Measurements from ENCODE around the gene RASGRF1. TPM values are rescaled to one million over a fixed set of nuclear protein-coding genes. Genes with fewer than 3 reads are reported as not detected.

The RASGRF1 gene
- total RNA-seq, 6 experiments from 2014 or later, result 0.09 to 0.31 (median 0.18) TPM

GRCh38 chr15:78988361-78988911, 102.1 kb downstream of the RASGRF1 start:
- H3K4me3 Mint-ChIP-seq, result no peak overlapping the region
- no peak for TF ChIP-seq CTCF (IDR thresholded peaks at IDR 0.05)
- H3K4me1 Mint-ChIP-seq (ENCODE audit: low read depth), result peaks cover 46% of the 10 kb centered on the region
- DNase-seq, result peak; percentile 96
- H3K9me3 Mint-ChIP-seq, result no peaks in the 10 kb centered on the region
- peaks cover 5% of the 10 kb centered on the region; the same call in 1 of the 2 replicates for H3K27me3 Mint-ChIP-seq (ENCODE audit: insufficient read depth)
- H3K36me3 Mint-ChIP-seq (ENCODE audit: low read depth), result no peaks in the 10 kb centered on the region
- peak overlapping the region; percentile 95 for H3K27ac Mint-ChIP-seq

GRCh38 chr15:78987556-78988360, 102.8 kb downstream of the RASGRF1 start:
- H3K27ac Mint-ChIP-seq, result peak overlapping the region; percentile 95
- TF ChIP-seq CTCF (IDR thresholded peaks at IDR 0.05), result no peak
- no peak overlapping the region for H3K4me3 Mint-ChIP-seq
- no peaks in the 10 kb centered on the region for H3K9me3 Mint-ChIP-seq
- H3K4me1 Mint-ChIP-seq (ENCODE audit: low read depth), result peaks cover 47% of the 10 kb centered on the region
- peaks cover 5% of the 10 kb centered on the region; the same call in 1 of the 2 replicates for H3K27me3 Mint-ChIP-seq (ENCODE audit: insufficient read depth)
- H3K36me3 Mint-ChIP-seq (ENCODE audit: low read depth), result no peaks in the 10 kb centered on the region
- no peak for DNase-seq

- Mint-ChIP-seq H3K9me3 (no peaks in the 10 kb centered on the region), H3K27me3 (ENCODE audit: insufficient read depth) (peaks cover 6% of the 10 kb centered on the region; the same call in 1 of the 2 replicates), H3K36me3 (ENCODE audit: low read depth) (no peaks in the 10 kb centered on the region), H3K27ac (no peak overlapping the region), H3K4me1 (ENCODE audit: low read depth) (peaks cover 40% of the 10 kb centered on the region), H3K4me3 (no peak overlapping the region)
- TF ChIP-seq CTCF (IDR thresholded peaks at IDR 0.05), result no peak
- no peak for DNase-seq
Measured at GRCh38 chr15:78985859-78986475, 104.6 kb downstream of the RASGRF1 start.

DNA sequence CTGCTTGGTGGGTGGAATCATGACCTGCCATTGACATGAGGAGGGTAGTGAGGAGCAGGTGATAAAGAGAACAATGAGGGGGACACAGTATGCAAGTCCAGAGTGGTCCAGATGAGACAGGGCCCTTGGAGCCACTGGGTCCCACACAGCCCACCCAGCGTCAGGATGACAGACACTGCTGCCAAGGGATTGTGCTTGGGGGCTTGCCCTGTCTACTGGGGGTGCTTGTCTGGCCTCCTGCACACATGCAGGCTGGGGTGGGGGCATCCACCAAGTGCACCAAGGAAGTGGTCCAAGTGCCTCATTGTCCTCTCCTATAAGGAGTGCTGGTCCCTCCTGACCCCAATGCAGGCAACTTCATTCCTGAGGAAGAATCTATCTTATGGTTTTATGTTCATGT, 106.5 kb downstream of the RASGRF1 start:
- Mint-ChIP-seq H3K4me1 (ENCODE audit: low read depth) (peaks cover 24% of the 10 kb centered on the region), H3K9me3 (no peaks in the 10 kb centered on the region), H3K36me3 (ENCODE audit: low read depth) (no peaks in the 10 kb centered on the region), H3K27me3 (ENCODE audit: insufficient read depth) (peaks cover 9% of the 10 kb centered on the region), H3K4me3 (no peak overlapping the region), H3K27ac (no peak overlapping the region)
- DNase-seq, result no peak
- TF ChIP-seq CTCF (IDR thresholded peaks at IDR 0.05), result no peak

GRCh38 chr15:78983146-78983918, 107.2 kb downstream of the RASGRF1 start:
- Mint-ChIP-seq H3K27ac (no peak overlapping the region), H3K4me3 (no peak overlapping the region), H3K27me3 (ENCODE audit: insufficient read depth) (peaks cover 10% of the 10 kb centered on the region), H3K36me3 (ENCODE audit: low read depth) (no peaks in the 10 kb centered on the region), H3K9me3 (no peaks in the 10 kb centered on the region), H3K4me1 (ENCODE audit: low read depth) (peaks cover 20% of the 10 kb centered on the region)
- TF ChIP-seq CTCF (IDR thresholded peaks at IDR 0.05), result no peak
- no peak for DNase-seq

Measured in HFFc6 (cell line).